Stomach (tissue), 9 donors: ENCODE data around the gene ITSN2. TPM values are rescaled to one million over a fixed set of nuclear protein-coding genes. Genes with fewer than 3 reads are reported as not detected.
"Not testable (repeated sequence)": the region's sequence is repeated elsewhere in the genome, so short reads cannot be mapped to it uniquely, and the experiment has no call there.

ENCODE experiments used
- DNase-seq, 2 donors: peaks; one replicate each; pipeline versions ENCODE4 v3.0.0 to v3.0.0-alpha.2; 2013 to 2019
- H3K27ac ChIP-seq, 5 donors: fragments of 200-600 bp in 4 of 5; sonication (generic) in 4 of 5; one replicate each; pipeline ENCODE4 v1.5.1; 2013 to 2019; ENCODE audit warnings: mild to moderate bottlenecking in 1 of 5, moderate library complexity in 1 of 5
- H3K27me3 ChIP-seq, 3 donors: fragments of 200-600 bp; sonication (generic); one replicate each; pipeline ENCODE4 v1.5.1; 2017 to 2019; ENCODE audit warnings: mixed run types in 1 of 3
- H3K36me3 ChIP-seq, 4 donors: fragments of 200-600 bp; sonication (generic); 1 replicate in 3 of 4; 2 replicates in 1 of 4; pipeline ENCODE4 v1.5.1; 2016 to 2019
- H3K4me1 ChIP-seq, 4 donors: fragments of 200-600 bp; sonication (generic); one replicate each; pipeline ENCODE4 v1.5.1; 2016 to 2019
- H3K4me3 ChIP-seq, 4 donors: fragments of 200-600 bp; sonication (generic) in 3 of 4; one replicate each; pipeline ENCODE4 v1.5.1; 2016 to 2019; ENCODE audit warnings: mild to moderate bottlenecking in 1 of 4
- H3K9me3 ChIP-seq, 4 donors: fragments of 200-600 bp; sonication (generic); one replicate each; pipeline ENCODE4 v1.5.1; 2016 to 2019
- CTCF ChIP-seq, 7 experiments: fragments of 450-650 bp in 4 of 7; fragments of 200-600 bp in 3 of 7; sonication (generic) in 3 of 7; IDR thresholded peaks; one replicate each; pipeline ENCODE4 v1.5.1; 2016 to 2019; ENCODE audit warnings: antibody characterized with exemption in 7 of 7, control low read depth in 2 of 7, mild to moderate bottlenecking in 1 of 7
- EP300 ChIP-seq: sonication (generic); formaldehyde crosslinking; IDR thresholded peaks from one replicate; pipeline ENCODE4 v1.6.1; 2017; ENCODE audit warnings: antibody characterized with exemption
- POLR2A ChIP-seq, 4 donors: fragments of 450-650 bp; IDR thresholded peaks; one replicate each; pipeline ENCODE4 v1.6.1; 2016; ENCODE audit warnings: antibody characterized with exemption in 4 of 4, control low read depth in 2 of 4, mild to moderate bottlenecking in 1 of 4, moderate library complexity in 1 of 4
- POLR2AphosphoS5 ChIP-seq, 3 donors: sonication (generic); formaldehyde crosslinking; IDR thresholded peaks; one replicate each; pipeline ENCODE4 v1.6.1; 2016; ENCODE audit warnings: antibody characterized with exemption in 3 of 3
- WGBS, 5 donors: extraction: QIAGEN DNeasy Blood & Tissue Kit in 3 of 5; methylation state at CpG; one replicate each; pipeline versions ENCODE4 v1.1.5 to v1.1.7; 2013 to 2018; 5-methylcytosine and 5-hydroxymethylcytosine counted together
- intact Hi-C: fragments of 100-400 bp; cut with DNase I; formaldehyde crosslinking; loops from one replicate; pipeline ENCODE4 v1.15.1; 2023; ENCODE audit warnings: low total_unique reads
- polyA plus RNA-seq, 3 donors: library from polyadenylated mRNA; stranded (reverse); fragments of 200-250 nt; gene quantifications; one replicate each; pipeline ENCODE4 v1.2.3, GENCODE V29; 2013
- total RNA-seq, 5 donors: library from RNA; depleted of rRNA; stranded (reverse); fragments of >200 nt; gene quantifications; one replicate each; pipeline versions ENCODE4 v1.1.0 to v1.2.3, GENCODE V29; 2014 to 2016
- donor health status: healthy with polysubstance abuse.
- donor health status: Bipolar disorder and iron deficiency.
- donor health status: healthy.

The ITSN2 gene
- total and polyA plus RNA-seq, 8 donors, result 14.6 to 216 (median 44.9) TPM

- no peak overlapping the region for H3K27ac ChIP-seq
- intact Hi-C loops, result no loop called here
- TF ChIP-seq CTCF (IDR thresholded peaks at IDR 0.05) (no peak), EP300 (no peak), POLR2AphosphoS5 (IDR thresholded peaks at IDR 0.05) (no peak), POLR2A (IDR thresholded peaks at IDR 0.05) (no peak)
- no peak for DNase-seq
- no peaks in the 10 kb centered on the region for H3K4me1 ChIP-seq
- peaks cover 17 to 60% (median 50%) of the 10 kb centered on the region in 4 donors for H3K36me3 ChIP-seq
- H3K9me3 ChIP-seq, result peaks cover 0 to 7% (median 0%) of the 10 kb centered on the region in 4 donors
- WGBS, 5 donors, result 89 to 98% (median 97%) methylated on average over 3 of the region's 3 CpGs
- H3K4me3 ChIP-seq, result no peak overlapping the region
- H3K27me3 ChIP-seq, result no peaks in the 10 kb centered on the region
Measured at GRCh38 chr2:24200799-24201198, 159.5 kb downstream of the ITSN2 start.

GRCh38 chr2:24199968-24200590 lies 160.3 kb downstream of the ITSN2 start:
- intact Hi-C loops, result no loop called here
- Histone ChIP-seq H3K27me3 (no peaks in the 10 kb centered on the region), H3K27ac (no peak overlapping the region), H3K4me3 (no peak overlapping the region), H3K4me1 (no peaks in the 10 kb centered on the region), H3K9me3 (peaks cover 0 to 7% (median 0%) of the 10 kb centered on the region in 4 donors), H3K36me3 (peaks cover 17 to 53% (median 43%) of the 10 kb centered on the region in 4 donors)
- no peak for DNase-seq
- 77 to 88% (median 85%) methylated on average over 12 of the region's 12 CpGs for WGBS, 5 donors
- TF ChIP-seq CTCF (IDR thresholded peaks at IDR 0.05) (no peak), POLR2AphosphoS5 (IDR thresholded peaks at IDR 0.05) (no peak), POLR2A (IDR thresholded peaks at IDR 0.05) (no peak), EP300 (no peak)

- H3K4me3 ChIP-seq, H3K9me3 ChIP-seq, H3K27ac ChIP-seq, DNase-seq, H3K4me1 ChIP-seq, H3K27me3 ChIP-seq, intact Hi-C loops: not testable (repeated sequence)
- H3K36me3 ChIP-seq, result peaks cover 0 to 24% (median 15%) of the 10 kb centered on the region in 4 donors
- WGBS, 5 donors, result 60 to 100% (median 88%) methylated on average over 1 of the region's 1 CpG
Measured at GRCh38 chr2:24197213-24197612, 163.1 kb downstream of the ITSN2 start.

GRCh38 chr2:24191848-24192247 lies 168.5 kb downstream of the ITSN2 start:
- no peaks in the 10 kb centered on the region for H3K27me3 ChIP-seq
- TF ChIP-seq EP300 (no peak), CTCF (IDR thresholded peaks at IDR 0.05) (no peak), POLR2A (IDR thresholded peaks at IDR 0.05) (no peak), POLR2AphosphoS5 (IDR thresholded peaks at IDR 0.05) (no peak)
- no peak overlapping the region for H3K4me3 ChIP-seq
- DNase-seq, result no peak
- intact Hi-C loops, result no loop called here
- H3K27ac ChIP-seq, result no peak overlapping the region
- WGBS, 5 donors, result 33 to 49% (median 42%) methylated on average over 5 of the region's 5 CpGs
- peaks cover 0 to 3% (median 0%) of the 10 kb centered on the region in 4 donors for H3K9me3 ChIP-seq
- peaks cover 0 to 10% (median 4%) of the 10 kb centered on the region in 4 donors for H3K36me3 ChIP-seq
- no peaks in the 10 kb centered on the region for H3K4me1 ChIP-seq

- WGBS, 5 donors, result 85 to 90% (median 88%) methylated on average over 9 of the region's 9 CpGs
- TF ChIP-seq POLR2A (IDR thresholded peaks at IDR 0.05), result no peak
- TF ChIP-seq CTCF (IDR thresholded peaks at IDR 0.05), result no peak
- no peak for TF ChIP-seq EP300
- no peak for TF ChIP-seq POLR2AphosphoS5 (IDR thresholded peaks at IDR 0.05)
- Histone ChIP-seq H3K4me1 (no peaks in the 10 kb centered on the region), H3K27ac (no peak overlapping the region), H3K36me3 (peaks cover 0 to 10% (median 4%) of the 10 kb centered on the region in 4 donors), H3K9me3 (no peaks in the 10 kb centered on the region), H3K4me3 (no peak overlapping the region), H3K27me3 (no peaks in the 10 kb centered on the region)
- DNase-seq, result no peak
- intact Hi-C loops, result no loop called here
Measured at GRCh38 chr2:24191156-24191555, 169.2 kb downstream of the ITSN2 start.
